GM23338 (cell line): Measurements from ENCODE around the gene YY2. TPM values are rescaled to one million over a fixed set of nuclear protein-coding genes. Genes with fewer than 3 reads are reported as not detected.

Source experiments
- ATAC-seq: fragments of 200-7000 bp; cut with Tn5 transposase; 3 replicates; pipeline ENCODE4 v1.9.1; 2020
- DNase-seq: peaks from one replicate; pipeline ENCODE4 v3.0.0-alpha.2; 2015; ENCODE audit warnings: low spot score
- H2AFZ ChIP-seq: fragments of 200-600 bp; sonication (generic); 2 replicates; pipeline ENCODE4 v1.8.0; 2016; ENCODE audit warnings: antibody characterized with exemption, mild to moderate bottlenecking, moderate library complexity
- H3F3A ChIP-seq: fragments of 200-600 bp; sonication (generic); replicated peaks from 2 replicates; pipeline ENCODE4 v1.8.0; 2017; ENCODE audit warnings: antibody characterized with exemption, mixed run types, low read depth
- H3K27ac ChIP-seq: fragments of 200-600 bp; sonication (generic); 2 replicates; pipeline ENCODE4 v1.6.1; 2016; ENCODE audit warnings: low read depth
- H3K27me3 ChIP-seq: fragments of 200-600 bp; sonication (generic); 2 replicates; pipeline ENCODE4 v1.8.0; 2016; ENCODE audit warnings: mild to moderate bottlenecking, mixed run types, moderate library complexity; ENCODE audit not compliant: insufficient read depth
- H3K36me3 ChIP-seq: fragments of 200-600 bp; sonication (generic); 2 replicates; pipeline ENCODE4 v1.8.0; 2016; ENCODE audit warnings: mild to moderate bottlenecking; ENCODE audit not compliant: insufficient read depth
- H3K4me1 ChIP-seq: fragments of 200-600 bp; sonication (generic); 2 replicates; pipeline ENCODE4 v1.8.0; 2016; ENCODE audit warnings: mild to moderate bottlenecking, moderate library complexity; ENCODE audit not compliant: insufficient read depth
- H3K4me2 ChIP-seq: fragments of 200-600 bp; sonication (generic); 2 replicates; pipeline ENCODE4 v1.7.1; 2017; ENCODE audit warnings: mixed run types
- H3K4me3 ChIP-seq: fragments of 200-600 bp; sonication (generic); 2 replicates; pipeline ENCODE4 v1.6.1; 2016; ENCODE audit warnings: mixed run types
- H3K79me2 ChIP-seq: fragments of 200-600 bp; sonication (generic); replicated peaks from 2 replicates; pipeline ENCODE4 v1.8.0; 2017; ENCODE audit warnings: mild to moderate bottlenecking; ENCODE audit not compliant: insufficient read depth
- H3K9me2 ChIP-seq: fragments of 200-600 bp; sonication (generic); 2 replicates; pipeline ENCODE4 v1.8.0; 2017; ENCODE audit not compliant: insufficient read depth
- H4K20me1 ChIP-seq: fragments of 200-600 bp; sonication (generic); replicated peaks from 2 replicates; pipeline ENCODE4 v1.8.0; 2017; ENCODE audit warnings: mild to moderate bottlenecking; ENCODE audit not compliant: insufficient read depth
- H3K27ac Mint-ChIP-seq: 2 replicates; pipeline ENCODE4 v1.8.0; 2020; ENCODE audit warnings: inconsistent platforms, mild to moderate bottlenecking, moderate library complexity, mixed read lengths
- H3K27me3 Mint-ChIP-seq: 3 replicates; pipeline ENCODE4 v1.8.0; 2022; ENCODE audit warnings: low read depth, mild to moderate bottlenecking, moderate library complexity, mixed read lengths, inconsistent platforms; ENCODE audit not compliant: insufficient read depth, poor library complexity
- H3K36me3 Mint-ChIP-seq: 3 replicates; pipeline ENCODE4 v1.8.0; 2021; ENCODE audit warnings: low read depth, mild to moderate bottlenecking, inconsistent platforms, moderate library complexity, mixed read lengths
- H3K4me1 Mint-ChIP-seq: 3 replicates; pipeline ENCODE4 v1.8.0; 2020; ENCODE audit warnings: mild to moderate bottlenecking, inconsistent platforms, mixed read lengths
- H3K4me3 Mint-ChIP-seq: 3 replicates; pipeline ENCODE4 v1.8.0; 2021; ENCODE audit warnings: moderate library complexity, mild to moderate bottlenecking, inconsistent platforms, mixed read lengths
- H3K9me3 Mint-ChIP-seq: 3 replicates; pipeline ENCODE4 v1.8.0; 2020; ENCODE audit warnings: moderate library complexity, mild to moderate bottlenecking, inconsistent platforms, mixed read lengths
- CTCF ChIP-seq, 2 experiments: fragments of 200-600 bp in 1 of 2; sonication (generic) in 1 of 2; conservative IDR thresholded peaks; 2 replicates each; pipeline versions ENCODE4 v1.5.1 to v1.6.1; 2016 to 2017; ENCODE audit warnings: antibody characterized with exemption in 2 of 2, low read depth in 2 of 2, mild to moderate bottlenecking in 2 of 2, moderate library complexity in 1 of 2
- ETS1 ChIP-seq: IDR thresholded peaks from 2 replicates; pipeline ENCODE4 v1.6.1; 2016; ENCODE audit warnings: antibody characterized with exemption
- NANOG ChIP-seq: IDR thresholded peaks from 2 replicates; pipeline ENCODE4 v1.6.1; 2016; ENCODE audit warnings: antibody characterized with exemption, borderline replicate concordance
- POLR2AphosphoS5 ChIP-seq: IDR thresholded peaks from 2 replicates; pipeline ENCODE4 v1.6.1; 2016; ENCODE audit warnings: antibody characterized with exemption, low read depth
- STAT1 ChIP-seq: IDR thresholded peaks from one replicate; pipeline ENCODE4 v1.6.1; 2016; ENCODE audit warnings: antibody characterized with exemption; ENCODE audit not compliant: unreplicated experiment
- ZNF331 ChIP-seq: fragments of 250-450 bp; sonication (Bioruptor Pico); IDR thresholded peaks from 2 replicates; pipeline ENCODE4 v1.5.0; 2020; ENCODE audit warnings: low read depth, mild to moderate bottlenecking, moderate library complexity
- ZNF462 ChIP-seq: fragments of 250-450 bp; sonication (Bioruptor Pico); IDR thresholded peaks from 2 replicates; pipeline ENCODE4 v1.5.0; 2020; ENCODE audit warnings: mild to moderate bottlenecking, moderate library complexity
- polyA plus RNA-seq: library from polyadenylated mRNA; unstranded; fragments of >200 nt; fragmentation: Nextera tagmentation; extraction: Ambion mirVana; gene quantifications from 2 replicates; pipeline ENCODE4 v1.2.1, GENCODE V29; 2016
- total RNA-seq: library from RNA; depleted of rRNA; stranded (reverse); fragments of >200 nt; shearing (Covaris generic); gene quantifications from 2 replicates; pipeline ENCODE4 v1.2.3, GENCODE V29; 2014

The YY2 gene
- total and polyA plus RNA-seq, 2 experiments from 2014 or later, result 1.0 to 1.3 TPM

- TF ChIP-seq ZNF462 (CRISPR knock-in tag), result no peak
Observed at GRCh38 chrX:21847342-21847741, 8.4 kb upstream of the YY2 start (continued).

GRCh38 chrX:21853578-21853977 is 2.2 kb upstream of the YY2 start:
- no peaks in the 10 kb centered on the region for H3K9me2 ChIP-seq
- no peak for TF ChIP-seq ETS1
- no peak for TF ChIP-seq NANOG
- no peak for TF ChIP-seq CTCF (conservative IDR thresholded peaks at IDR 0.05; ENCODE audit: low read depth in 2 of 2)
- TF ChIP-seq POLR2AphosphoS5, result no peak
- TF ChIP-seq STAT1, result no peak
- TF ChIP-seq ZNF331 (CRISPR knock-in tag), result no peak
- TF ChIP-seq ZNF462 (CRISPR knock-in tag), result no peak

More at GRCh38 chrX:21853578-21853977, 2.2 kb upstream of the YY2 start:
- Mint-ChIP-seq H3K27me3 (no peaks in the 10 kb centered on the region), H3K27ac (no peak overlapping the region), H3K9me3 (no peaks in the 10 kb centered on the region), H3K4me3 (no peak overlapping the region), H3K36me3 (peaks cover 14% of the 10 kb centered on the region), H3K4me1 (no peaks in the 10 kb centered on the region)
- no peak overlapping the region for H3K27ac ChIP-seq
- ATAC-seq (no peak), DNase-seq (no peak)
- H3K36me3 ChIP-seq, result no peaks in the 10 kb centered on the region
- H3F3A ChIP-seq, result no peaks in the 10 kb centered on the region
- no peaks in the 10 kb centered on the region for H3K79me2 ChIP-seq
- no peaks in the 10 kb centered on the region for H4K20me1 ChIP-seq
- H3K27me3 ChIP-seq, result no peaks in the 10 kb centered on the region
- no peak overlapping the region for H3K4me3 ChIP-seq
- H3K4me1 ChIP-seq, result no peaks in the 10 kb centered on the region
- H3K4me2 ChIP-seq, result no peak overlapping the region
- no peak overlapping the region for H2AFZ ChIP-seq
